Keratinocyte (primary cell): ENCODE measurements around the gene PPHLN1. TPM values are rescaled to one million over a fixed set of nuclear protein-coding genes. Genes with fewer than 3 reads are reported as not detected.

Experiments
- DNase-seq: peaks from one replicate; pipeline ENCODE4 v3.0.0-alpha.2; 2011; ENCODE audit warnings: low read depth, missing footprints, low spot score
- FAIRE-seq: peaks from 2 replicates; lab custom pipeline; 2011; peaks lifted over from hg19 to GRCh38; lab: Jason Lieb, UNC
- H2AFZ ChIP-seq: 2 replicates; pipeline ENCODE4 v1.6.0; 2012; ENCODE audit warnings: low read length, control low read depth, inconsistent platforms; ENCODE audit not compliant: control insufficient read depth
- H3K27ac ChIP-seq: 2 replicates; pipeline ENCODE4 v1.5.1; 2011; ENCODE audit warnings: low read length; ENCODE audit not compliant: control insufficient read depth, insufficient read depth
- H3K27me3 ChIP-seq: 3 replicates; pipeline ENCODE4 v1.6.0; 2011; ENCODE audit warnings: low read length; ENCODE audit not compliant: control insufficient read depth, insufficient read depth; ENCODE audit errors: extremely low read depth
- H3K36me3 ChIP-seq, 2 experiments: 2 replicates in 1 of 2; 3 replicates in 1 of 2; pipeline ENCODE4 v1.5.1; 2011; ENCODE audit warnings: low read length in 2 of 2, mild to moderate bottlenecking in 1 of 2; ENCODE audit not compliant: control insufficient read depth in 2 of 2, insufficient read depth in 2 of 2; ENCODE audit errors: extremely low read depth in 1 of 2
- H3K4me1 ChIP-seq: 3 replicates; pipeline ENCODE4 v1.5.1; 2011; ENCODE audit warnings: low read length; ENCODE audit not compliant: control insufficient read depth, insufficient read depth; ENCODE audit errors: extremely low read depth
- H3K4me2 ChIP-seq: 3 replicates; pipeline ENCODE4 v1.6.0; 2011; ENCODE audit warnings: low read depth, low read length; ENCODE audit not compliant: control insufficient read depth, insufficient read depth; ENCODE audit errors: extremely low read depth
- H3K4me3 ChIP-seq, 3 experiments: fragments of 200-600 bp in 1 of 3; sonication (generic) in 1 of 3; 2 replicates in 2 of 3; 3 replicates in 1 of 3; pipeline ENCODE4 v1.5.1; 2011 to 2016; ENCODE audit warnings: low read length in 3 of 3, mild to moderate bottlenecking in 3 of 3, control low read depth in 2 of 3, inconsistent platforms in 1 of 3, low read depth in 1 of 3, mixed read lengths in 1 of 3, mixed run types in 1 of 3, moderate library complexity in 1 of 3; ENCODE audit not compliant: control insufficient read depth in 2 of 3, insufficient read depth in 2 of 3; ENCODE audit errors: extremely low read depth in 1 of 3
- H3K79me2 ChIP-seq: 2 replicates; pipeline ENCODE4 v1.6.0; 2012; ENCODE audit warnings: low read length; ENCODE audit not compliant: control insufficient read depth, insufficient read depth
- H3K9ac ChIP-seq: 3 replicates; pipeline ENCODE4 v1.6.0; 2011; ENCODE audit warnings: low read length; ENCODE audit not compliant: control insufficient read depth, insufficient read depth; ENCODE audit errors: extremely low read depth
- H3K9me1 ChIP-seq: 3 replicates; pipeline ENCODE4 v1.6.0; 2011; ENCODE audit warnings: low read length; ENCODE audit not compliant: control insufficient read depth, insufficient read depth; ENCODE audit errors: extremely low read depth
- H3K9me3 ChIP-seq: 2 replicates; pipeline ENCODE4 v1.5.1; 2012; ENCODE audit warnings: low read depth, low read length; ENCODE audit not compliant: control insufficient read depth
- H4K20me1 ChIP-seq: 3 replicates; pipeline ENCODE4 v1.6.0; 2011; ENCODE audit warnings: low read length; ENCODE audit not compliant: control insufficient read depth, insufficient read depth; ENCODE audit errors: extremely low read depth
- CTCF ChIP-seq, 3 experiments: IDR thresholded peaks in 1 of 3; conservative IDR thresholded peaks in 1 of 3; optimal IDR thresholded peaks in 1 of 3; 2 replicates in 2 of 3; 3 replicates in 1 of 3; pipeline versions ENCODE3 to v1.5.1; 2011; ENCODE audit warnings: low read length in 3 of 3, mild to moderate bottlenecking in 3 of 3, moderate library complexity in 2 of 3, control low read depth in 1 of 3, inconsistent platforms in 1 of 3; ENCODE audit not compliant: insufficient read depth in 2 of 3; ENCODE audit errors: extremely low read depth in 1 of 3
- EZH2 ChIP-seq: IDR thresholded peaks from one replicate; pipeline ENCODE4 v1.6.1; 2012; ENCODE audit warnings: inconsistent platforms, mild to moderate bottlenecking, low read length, moderate library complexity
- dilution Hi-C: fragments of 300-500 bp; cut with MboI; formaldehyde crosslinking; loops from one replicate; pipeline ENCODE4 v1.7.0; 2020; ENCODE audit warnings: low sequenced_read_pairs; ENCODE audit not compliant: extremely low pct_ligation_motif_present
- polyA plus RNA-seq, 5 experiments: library from polyadenylated mRNA; depleted of rRNA in 3 of 5; stranded (reverse) in 3 of 5; stranded (forward) in 1 of 5; unstranded in 1 of 5; fragments of >200 nt; gene quantifications; 1 replicate in 1 of 5; 2 replicates in 3 of 5; 3 replicates in 1 of 5; pipeline versions ENCODE4 v1.2.1 to v1.2.3, GENCODE V29; 2011 to 2012; ENCODE audit warnings: missing spikeins in 2 of 5, low read depth in 1 of 5, low replicate concordance in 1 of 5

Gene PPHLN1
- polyA plus RNA-seq, 1 donor (not counting 4 experiments of a cell fraction or from before 2014, with no cell fraction given) = 95.5 TPM

- no peak overlapping the region for H3K9ac ChIP-seq
- no peak overlapping the region for H3K4me2 ChIP-seq
- no peaks in the 10 kb centered on the region for H3K9me1 ChIP-seq
- H3K79me2 ChIP-seq = no peaks in the 10 kb centered on the region
- no peaks in the 10 kb centered on the region for H3K27me3 ChIP-seq
- peaks cover 6% of the 10 kb centered on the region for H3K4me1 ChIP-seq
- TF ChIP-seq EZH2 (no peak), CTCF (optimal IDR thresholded peaks at IDR 0.05 in 1 of 3, IDR thresholded peaks at IDR 0.05 in 1 of 3, conservative IDR thresholded peaks at IDR 0.05 in 1 of 3; ENCODE audit: extremely low read depth in 1 of 3, insufficient read depth in 2 of 3, low read length in 3 of 3) (no peak)
- no peak overlapping the region for H3K4me3 ChIP-seq
- no peak overlapping the region for H3K27ac ChIP-seq
- dilution Hi-C loops = no loop called here
- FAIRE-seq (no peak), DNase-seq (no peak)
- no peaks in the 10 kb centered on the region for H4K20me1 ChIP-seq
- no peaks in the 10 kb centered on the region for H3K9me3 ChIP-seq
- no peaks in the 10 kb centered on the region for H3K36me3 ChIP-seq
- no peak overlapping the region for H2AFZ ChIP-seq
These were observed 96.1 kb downstream of the PPHLN1 start for GRCh38 chr12:42421844-42422779.

GRCh38 chr12:42422785-42423184, 96.8 kb downstream of the PPHLN1 start:
- H3K4me2 ChIP-seq = no peak overlapping the region
- dilution Hi-C loops = no loop called here
- no peak for TF ChIP-seq CTCF (optimal IDR thresholded peaks at IDR 0.05 in 1 of 3, IDR thresholded peaks at IDR 0.05 in 1 of 3, conservative IDR thresholded peaks at IDR 0.05 in 1 of 3; ENCODE audit: extremely low read depth in 1 of 3, insufficient read depth in 2 of 3, low read length in 3 of 3)
- no peak for TF ChIP-seq EZH2

More at GRCh38 chr12:42422785-42423184, 96.8 kb downstream of the PPHLN1 start:
- H3K9ac ChIP-seq = no peak overlapping the region
- H3K36me3 ChIP-seq = no peaks in the 10 kb centered on the region
- no peaks in the 10 kb centered on the region for H3K79me2 ChIP-seq
- H3K9me1 ChIP-seq = no peaks in the 10 kb centered on the region
- no peaks in the 10 kb centered on the region for H3K27me3 ChIP-seq
- no peak overlapping the region for H3K4me3 ChIP-seq
- DNase-seq (no peak), FAIRE-seq (no peak)
- no peak overlapping the region for H3K27ac ChIP-seq
- H3K4me1 ChIP-seq = peaks cover 6% of the 10 kb centered on the region
- H2AFZ ChIP-seq = no peak overlapping the region
- H3K9me3 ChIP-seq = no peaks in the 10 kb centered on the region
- H4K20me1 ChIP-seq = no peaks in the 10 kb centered on the region
